ENCODE measurements around the gene SDF4. TPM values are rescaled to one million over a fixed set of nuclear protein-coding genes. Genes with fewer than 3 reads are reported as not detected.
A peak's percentile ranks its signal among the peaks of the same experiment; 100 is the strongest.

The SDF4 gene
- total RNA-seq, 2 donors from 2014 or later: 89.2 to 97.6 TPM

GRCh38 chr1:1232208-1232795 is 501 bp upstream of the SDF4 start, which contains the start of gene B3GALT6:
Gene B3GALT6 (plus strand): TSS chr1:1232237. CDS start chr1:1232279, 42 bp downstream.
- no peaks in the 10 kb centered on the region for H3K9me3 ChIP-seq
- 11% methylated on average over 50 of the region's 100 CpGs; no CpG with 5 or more reads in 1 of the 2 donors for WGBS, 2 donors
- peaks cover 0 to 5% of the 10 kb centered on the region in 2 donors for H3K27me3 ChIP-seq
- H3K27ac ChIP-seq: peak within 1 kb of the TSS; percentile 63 to 96 (median 82)
- H3K4me1 ChIP-seq: peaks cover 34% of the 10 kb centered on the region
- ATAC-seq (no peak), DNase-seq (no peak)
- TF ChIP-seq POLR2A (IDR thresholded peaks at IDR 0.05) (no peak), CTCF (IDR thresholded peaks at IDR 0.05) (no peak)
- peaks cover 6% of the 10 kb centered on the region in 2 donors for H3K36me3 ChIP-seq (replicated peaks in 1 of 2; ENCODE audit: insufficient read depth in 1 of 2, low read depth in 2 of 2)
- intact Hi-C loops (cut with DNase I): no loop called here
- peak within 1 kb of the TSS; percentile 67 to 97 for H3K4me3 ChIP-seq

GRCh38 chr1:1230656-1231399 is 973 bp downstream of the SDF4 start:
- peak in 2 of 4 donors; percentile 22 to 31 for DNase-seq

GRCh38 chr1:1229770-1230169 is 2.0 kb downstream of the SDF4 start:
- no peak overlapping the region for H3K4me3 ChIP-seq
- TF ChIP-seq POLR2A (IDR thresholded peaks at IDR 0.05) (no peak), CTCF (IDR thresholded peaks at IDR 0.05) (no peak)

More at GRCh38 chr1:1230656-1231399, 973 bp downstream of the SDF4 start:
- intact Hi-C loops (cut with DNase I): no loop called here
- peaks cover 6 to 7% of the 10 kb centered on the region in 2 donors for H3K36me3 ChIP-seq (replicated peaks in 1 of 2; ENCODE audit: insufficient read depth in 1 of 2, low read depth in 2 of 2)
- 10% methylated on average over 24 of the region's 24 CpGs for WGBS, 2 donors
- H3K4me1 ChIP-seq: peaks cover 28% of the 10 kb centered on the region
- TF ChIP-seq POLR2A (IDR thresholded peaks at IDR 0.05) (no peak), CTCF (IDR thresholded peaks at IDR 0.05) (peak in 3 of 7 experiments; percentile 10 to 33 (median 30))
- no peaks in the 10 kb centered on the region for H3K9me3 ChIP-seq
- H3K27me3 ChIP-seq: no peaks in the 10 kb centered on the region
- H3K27ac ChIP-seq: peak overlapping the region in 3 of 4 donors; percentile 73 to 96 (median 90)
- H3K4me3 ChIP-seq: peak overlapping the region; percentile 67 to 97
- ATAC-seq: no peak

GRCh38 chr1:1228596-1229321 is 3.0 kb downstream of the SDF4 start:
- H3K27ac ChIP-seq: no peak overlapping the region
- H3K4me1 ChIP-seq: peaks cover 28% of the 10 kb centered on the region
- TF ChIP-seq POLR2A (IDR thresholded peaks at IDR 0.05): no peak
- no peaks in the 10 kb centered on the region for H3K27me3 ChIP-seq
- no peak for DNase-seq
- H3K9me3 ChIP-seq: no peaks in the 10 kb centered on the region
- intact Hi-C loops (cut with DNase I): loop anchor here (5.0 kb wide), 1 partner anchor 111 kb away; the partner anchor contains the start of gene C1orf159
- no peak overlapping the region for H3K4me3 ChIP-seq
- H3K36me3 ChIP-seq (replicated peaks in 1 of 2; ENCODE audit: insufficient read depth in 1 of 2, low read depth in 2 of 2): peaks cover 6 to 7% of the 10 kb centered on the region in 2 donors
- 88 to 90% methylated on average over 15 to 26 of the region's 28 CpGs for WGBS, 2 donors
- no peak for ATAC-seq

More at GRCh38 chr1:1229770-1230169, 2.0 kb downstream of the SDF4 start:
- Histone ChIP-seq H3K36me3 (replicated peaks in 1 of 2; ENCODE audit: insufficient read depth in 1 of 2, low read depth in 2 of 2) (peaks cover 6 to 7% of the 10 kb centered on the region in 2 donors), H3K27me3 (no peaks in the 10 kb centered on the region), H3K9me3 (no peaks in the 10 kb centered on the region), H3K27ac (no peak overlapping the region), H3K4me1 (peaks cover 28% of the 10 kb centered on the region)
- WGBS, 2 donors: 76 to 78% methylated on average over 15 to 19 of the region's 19 CpGs
- no peak for ATAC-seq
- intact Hi-C loops (cut with DNase I): loop anchor here (5.0 kb wide), 1 partner anchor 112 kb away; the partner anchor contains the start of gene C1orf159
- DNase-seq: no peak
